Testis (tissue), 3 donors: ENCODE results near the gene SLTM. TPM values are rescaled to one million over a fixed set of nuclear protein-coding genes. Genes with fewer than 3 reads are reported as not detected.
A peak's percentile ranks its signal among the peaks of the same experiment; 100 is the strongest.
"Not testable (repeated sequence)": the region's sequence is repeated elsewhere in the genome, so short reads cannot be mapped to it uniquely, and the experiment has no call there.

Experiments used
- DNase-seq: peaks from one replicate; pipeline ENCODE4 v3.0.0-alpha.2; 2019
- H3K27ac ChIP-seq, 2 donors: fragments of 200-600 bp; sonication (generic); one replicate each; pipeline ENCODE4 v1.5.1; 2019
- H3K27me3 ChIP-seq: fragments of 200-600 bp; sonication (generic); one replicate; pipeline ENCODE4 v1.5.1; 2019
- H3K36me3 ChIP-seq: fragments of 200-600 bp; sonication (generic); one replicate; pipeline ENCODE4 v1.5.1; 2017; ENCODE audit warnings: low read depth; ENCODE audit errors: missing control alignments
- H3K4me1 ChIP-seq: fragments of 200-600 bp; sonication (generic); one replicate; pipeline ENCODE4 v1.5.1; 2019
- H3K4me3 ChIP-seq, 2 donors: fragments of 200-600 bp; sonication (generic); one replicate each; pipeline ENCODE4 v1.5.1; 2017 to 2019
- H3K9me3 ChIP-seq: fragments of 200-600 bp; sonication (generic); one replicate; pipeline ENCODE4 v1.5.1; 2017
- CTCF ChIP-seq, 3 experiments: fragments of 450-650 bp in 2 of 3; fragments of 200-600 bp in 1 of 3; sonication (generic) in 1 of 3; IDR thresholded peaks; one replicate each; pipeline ENCODE4 v1.5.1; 2016 to 2019; ENCODE audit warnings: antibody characterized with exemption in 3 of 3, mild to moderate bottlenecking in 2 of 3, moderate library complexity in 1 of 3
- POLR2A ChIP-seq: fragments of 450-650 bp; IDR thresholded peaks from one replicate; pipeline ENCODE4 v1.6.1; 2017; ENCODE audit warnings: antibody characterized with exemption, mild to moderate bottlenecking, moderate library complexity
- WGBS, 2 donors: methylation state at CpG; one replicate each; pipeline ENCODE4 v1.1.5; 2018; 5-methylcytosine and 5-hydroxymethylcytosine counted together
- intact Hi-C: fragments of 100-400 bp; cut with DNase I; formaldehyde crosslinking; loops from one replicate; pipeline ENCODE4 v1.15.1; 2023; ENCODE audit warnings: low total_unique reads
- polyA plus RNA-seq: library from polyadenylated mRNA; stranded (reverse); fragments of 350-450 nt; fragmentation: Illumina TruSeq; extraction: RNeasy Lipid Tissue Mini Kit (QIAGEN cat#74804); gene quantifications from one replicate; pipeline ENCODE4 v1.2.3, GENCODE V29; 2014; ENCODE audit warnings: low read depth, low replicate concordance; ENCODE audit not compliant: insufficient read depth
- total RNA-seq, 2 donors: library from RNA; depleted of rRNA; stranded (reverse); fragments of >200 nt; gene quantifications; one replicate each; pipeline ENCODE4 v1.2.3, GENCODE V29; 2016

Gene SLTM
- total and polyA plus RNA-seq, 3 donors from 2014 or later = 29.7 to 116 (median 92.7) TPM

DNA sequence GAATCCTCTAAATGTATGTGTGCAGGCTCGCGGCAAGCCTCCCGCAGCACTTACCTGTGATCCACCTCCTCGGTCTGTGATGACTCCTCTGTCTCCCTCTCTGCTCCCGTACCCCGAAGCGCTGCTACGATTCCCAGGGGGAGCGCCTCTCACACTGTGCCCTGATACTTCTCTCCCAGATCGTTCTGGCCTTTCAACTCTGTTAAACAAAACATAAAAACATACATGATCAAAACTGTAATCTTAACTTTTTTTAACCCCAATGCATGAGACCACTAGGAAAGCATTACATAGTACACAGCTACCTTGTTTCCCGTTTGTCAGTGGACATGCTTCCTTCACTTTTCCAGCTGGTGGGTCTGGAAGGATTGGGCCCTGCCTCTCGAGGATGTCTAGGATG lies 46.6 kb downstream of the SLTM start:
- no peaks in the 10 kb centered on the region for H3K27me3 ChIP-seq
- no peaks in the 10 kb centered on the region for H3K36me3 ChIP-seq
- intact Hi-C loops = no loop called here
- H3K4me3 ChIP-seq = no peak overlapping the region
- WGBS, 2 donors = 91 to 93% methylated on average over 12 of the region's 12 CpGs
- peaks cover 8% of the 10 kb centered on the region for H3K4me1 ChIP-seq
- DNase-seq = no peak
- TF ChIP-seq POLR2A = no peak
- TF ChIP-seq CTCF (IDR thresholded peaks at IDR 0.05) = no peak
- H3K9me3 ChIP-seq = no peaks in the 10 kb centered on the region
- no peak overlapping the region for H3K27ac ChIP-seq

DNA sequence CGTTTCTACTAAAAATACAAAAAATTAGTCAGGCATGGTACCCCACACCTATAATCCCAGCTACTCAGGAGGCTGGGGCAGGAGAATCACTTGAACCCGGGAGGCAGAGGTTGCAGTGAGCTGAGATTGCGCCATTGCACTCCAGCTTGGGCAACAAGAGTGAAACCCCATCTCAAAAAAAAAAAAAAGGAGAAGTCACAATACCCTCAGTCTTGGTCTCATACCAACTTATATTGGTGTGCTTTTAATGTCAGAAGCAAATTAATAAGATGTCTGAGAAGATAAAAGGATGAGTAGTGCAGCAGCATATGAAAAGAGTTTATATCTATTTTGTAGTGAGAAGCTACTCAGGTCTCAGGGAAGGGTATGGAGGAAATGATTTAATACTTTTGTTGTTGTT lies 49.6 kb downstream of the SLTM start:
- intact Hi-C loops, H3K4me1 ChIP-seq, H3K27me3 ChIP-seq, H3K4me3 ChIP-seq, H3K9me3 ChIP-seq, H3K36me3 ChIP-seq, DNase-seq: not testable (repeated sequence)
- H3K27ac ChIP-seq = peak overlapping the region; percentile 24 to 58
- 88 to 97% methylated on average over 3 of the region's 3 CpGs for WGBS, 2 donors

GRCh38 chr15:58882243-58882642 lies 51.2 kb downstream of the SLTM start:
- no peak for DNase-seq
- Histone ChIP-seq H3K36me3 (no peaks in the 10 kb centered on the region), H3K4me1 (peaks cover 8% of the 10 kb centered on the region), H3K27me3 (no peaks in the 10 kb centered on the region), H3K9me3 (no peaks in the 10 kb centered on the region), H3K27ac (peak overlapping the region; percentile 37 to 58), H3K4me3 (no peak overlapping the region)
- intact Hi-C loops = no loop called here
- TF ChIP-seq POLR2A (no peak), CTCF (IDR thresholded peaks at IDR 0.05) (no peak)
- 60 to 69% methylated on average over 4 of the region's 4 CpGs for WGBS, 2 donors

DNA sequence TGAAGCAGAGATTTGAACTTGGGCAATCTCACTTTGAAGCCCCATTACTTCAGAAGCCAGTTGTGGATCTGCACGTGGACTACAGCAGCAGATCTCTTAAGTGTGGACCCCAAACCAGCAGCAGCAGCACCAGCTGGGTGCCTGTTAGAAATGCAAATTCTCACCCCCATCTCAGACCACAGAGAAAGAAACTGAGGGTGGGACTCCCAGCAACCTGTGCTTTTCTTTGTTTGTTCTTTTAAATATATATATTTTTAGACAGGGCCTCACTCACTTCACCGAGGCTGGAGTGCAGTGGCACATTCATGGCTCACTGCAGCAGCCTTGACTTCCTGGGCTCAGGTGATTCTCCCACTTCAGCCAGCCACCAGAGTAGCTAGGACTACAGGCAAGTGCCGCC lies 53.2 kb downstream of the SLTM start:
- WGBS, 2 donors = 78 to 81% methylated on average over 3 of the region's 3 CpGs
- H3K27ac ChIP-seq = no peak overlapping the region
- DNase-seq = no peak
- H3K27me3 ChIP-seq = no peaks in the 10 kb centered on the region
- no peaks in the 10 kb centered on the region for H3K36me3 ChIP-seq
- TF ChIP-seq POLR2A = no peak
- no peak for TF ChIP-seq CTCF (IDR thresholded peaks at IDR 0.05)
- intact Hi-C loops = no loop called here
- H3K9me3 ChIP-seq = no peaks in the 10 kb centered on the region
- H3K4me3 ChIP-seq = no peak overlapping the region
- H3K4me1 ChIP-seq = peaks cover 8% of the 10 kb centered on the region

DNA sequence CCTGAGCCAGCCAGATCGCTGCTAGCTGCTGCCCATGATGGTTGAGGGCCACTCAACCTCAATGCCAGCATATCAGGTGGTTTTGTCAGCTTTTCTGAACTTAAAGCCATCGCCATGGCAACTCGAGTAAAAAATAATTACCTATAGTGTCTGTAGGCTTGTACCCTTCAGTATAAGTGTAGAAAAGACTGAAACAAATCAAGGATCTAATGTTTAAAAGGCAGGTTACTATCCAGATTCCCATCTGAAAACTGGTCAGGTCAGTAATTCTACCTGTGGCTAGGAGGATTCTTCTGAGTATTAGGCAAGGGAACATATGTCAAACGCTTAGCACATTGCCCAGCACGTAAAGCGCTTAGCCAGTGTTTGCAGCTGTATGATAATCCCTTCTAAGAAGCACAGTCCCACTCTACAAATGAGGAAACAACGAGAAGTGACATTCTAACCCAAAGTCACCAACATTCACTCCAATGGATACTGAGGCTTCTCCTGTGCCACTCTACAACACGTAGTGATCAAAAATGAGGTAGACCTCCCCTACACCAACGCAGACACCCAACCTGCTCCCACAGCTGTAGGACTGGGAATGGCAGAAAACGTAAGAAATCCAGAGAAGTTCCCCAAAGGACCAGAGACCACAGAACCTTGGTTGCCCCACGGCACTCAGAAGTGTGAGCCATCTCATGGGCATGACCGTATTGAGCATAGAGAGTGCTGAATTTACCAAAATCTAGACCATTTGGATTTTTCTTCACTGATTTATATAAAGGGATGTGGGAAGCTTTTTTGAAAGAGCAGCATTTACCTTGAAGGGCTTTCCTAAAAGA lies 55.3 kb downstream of the SLTM start:
- WGBS, 2 donors = 93 to 95% methylated on average over 12 of the region's 12 CpGs
- H3K9me3 ChIP-seq = no peaks in the 10 kb centered on the region
- TF ChIP-seq CTCF (IDR thresholded peaks at IDR 0.05) (no peak), POLR2A (no peak)
- intact Hi-C loops = no loop called here
- H3K27me3 ChIP-seq = no peaks in the 10 kb centered on the region
- DNase-seq = no peak
- no peaks in the 10 kb centered on the region for H3K36me3 ChIP-seq
- no peak overlapping the region for H3K4me3 ChIP-seq
- H3K4me1 ChIP-seq = peaks cover 8% of the 10 kb centered on the region
- H3K27ac ChIP-seq = no peak overlapping the region
